ENCODE measurements around the gene EXD1. TPM values are rescaled to one million over a fixed set of nuclear protein-coding genes. Genes with fewer than 3 reads are reported as not detected.
"Not testable (repeated sequence)": the region's sequence is repeated elsewhere in the genome, so short reads cannot be mapped to it uniquely, and the experiment has no call there.

The EXD1 gene
- total RNA-seq, 2 donors from 2014 or later, result not detected

- TF ChIP-seq CTCF (IDR thresholded peaks at IDR 0.05), result no peak
Observed at GRCh38 chr15:41150279-41150678, 80.3 kb downstream of the EXD1 start.

GRCh38 chr15:41148065-41148464 lies 82.5 kb downstream of the EXD1 start:
- no peak overlapping the region for H3K27ac ChIP-seq
- no peak for TF ChIP-seq CTCF (IDR thresholded peaks at IDR 0.05)
- H3K4me1 ChIP-seq, result no peaks in the 10 kb centered on the region
- no peaks in the 10 kb centered on the region for H3K36me3 ChIP-seq
- no peaks in the 10 kb centered on the region for H3K9me3 ChIP-seq
- H3K4me3 ChIP-seq, result no peak overlapping the region
- no peaks in the 10 kb centered on the region for H3K27me3 ChIP-seq
- DNase-seq (ENCODE audit: low spot score), result no peak

More at GRCh38 chr15:41150279-41150678, 80.3 kb downstream of the EXD1 start:
- Histone ChIP-seq H3K4me3 (no peak overlapping the region), H3K27me3 (no peaks in the 10 kb centered on the region), H3K27ac (no peak overlapping the region), H3K9me3 (no peaks in the 10 kb centered on the region), H3K36me3 (no peaks in the 10 kb centered on the region), H3K4me1 (no peaks in the 10 kb centered on the region)
- no peak for DNase-seq (ENCODE audit: low spot score)

GRCh38 chr15:41139619-41140018 lies 90.9 kb downstream of the EXD1 start:
- no peaks in the 10 kb centered on the region for H3K27me3 ChIP-seq
- DNase-seq (ENCODE audit: low spot score), result no peak
- TF ChIP-seq CTCF (IDR thresholded peaks at IDR 0.05), result no peak
- H3K36me3 ChIP-seq, result no peaks in the 10 kb centered on the region
- no peak overlapping the region for H3K4me3 ChIP-seq
- H3K27ac ChIP-seq, result no peak overlapping the region
- no peaks in the 10 kb centered on the region for H3K9me3 ChIP-seq
- H3K4me1 ChIP-seq, result no peaks in the 10 kb centered on the region

GRCh38 chr15:41139112-41139511 lies 91.4 kb downstream of the EXD1 start:
- not testable (repeated sequence) for H3K4me1 ChIP-seq; H3K9me3 ChIP-seq; H3K36me3 ChIP-seq; H3K27ac ChIP-seq; DNase-seq (ENCODE audit: low spot score); H3K27me3 ChIP-seq; H3K4me3 ChIP-seq

GRCh38 chr15:41135580-41135979 lies 95.0 kb downstream of the EXD1 start:
- not testable (repeated sequence) for DNase-seq (ENCODE audit: low spot score); H3K9me3 ChIP-seq; H3K4me3 ChIP-seq

GRCh38 chr15:41133454-41133853 lies 97.1 kb downstream of the EXD1 start:
- Histone ChIP-seq H3K9me3 (no peaks in the 10 kb centered on the region), H3K4me3 (no peak overlapping the region), H3K4me1 (no peaks in the 10 kb centered on the region), H3K36me3 (no peaks in the 10 kb centered on the region), H3K27ac (no peak overlapping the region), H3K27me3 (no peaks in the 10 kb centered on the region)
- TF ChIP-seq CTCF (IDR thresholded peaks at IDR 0.05), result no peak
- no peak for DNase-seq (ENCODE audit: low spot score)

More at GRCh38 chr15:41135580-41135979, 95.0 kb downstream of the EXD1 start:
- not testable (repeated sequence) for H3K4me1 ChIP-seq, H3K27me3 ChIP-seq, H3K36me3 ChIP-seq, H3K27ac ChIP-seq

Other genes starting within 250 kb of the EXD1 start
- gene INO80, start 114.5 kb downstream of the EXD1 start, total RNA-seq, result 10 to 100 TPM in 1 of 2 donors, 1 to 10 TPM in 1; 9.4 to 16.4 TPM
- gene CHP1, start 511 bp upstream of the EXD1 start, total RNA-seq, result 100 to 1,000 TPM; 165 to 247 TPM
- gene OIP5, start 101.8 kb upstream of the EXD1 start, total RNA-seq, result under 1 TPM in 1 of 2 donors, not detected in 1; 0.35 TPM
- 1 to 10 TPM in 1 of 2 donors, under 1 TPM in 1; 0.94 to 3.1 TPM for gene NUSAP1, start 102.1 kb upstream of the EXD1 start, total RNA-seq
- gene NDUFAF1, start 171.7 kb upstream of the EXD1 start, total RNA-seq, result 10 to 100 TPM; 26.1 to 55.6 TPM
- 10 to 100 TPM; 21.2 to 21.4 TPM for gene RTF1, start 186.3 kb upstream of the EXD1 start, total RNA-seq